Measurements from ENCODE around the gene APOL1. TPM values are rescaled to one million over a fixed set of nuclear protein-coding genes. Genes with fewer than 3 reads are reported as not detected.
A peak's percentile ranks its signal among the peaks of the same experiment; 100 is the strongest.
"Not testable (repeated sequence)": the region's sequence is repeated elsewhere in the genome, so short reads cannot be mapped to it uniquely, and the experiment has no call there.

Gene APOL1
- total RNA-seq, 1 donor from 2014 or later: 92.8 TPM

- Histone ChIP-seq H3K27ac (peak overlapping the region; percentile 83), H3K9me3 (no peaks in the 10 kb centered on the region), H3K27me3 (no peaks in the 10 kb centered on the region), H3K36me3 (peaks cover 14% of the 10 kb centered on the region), H3K4me1 (peaks cover 36% of the 10 kb centered on the region), H3K4me3 (peak overlapping the region; percentile 50)
- intact Hi-C loops (cut with DNase I): no loop called here
- peak; percentile 10 for ATAC-seq
- DNase-seq: no peak
- TF ChIP-seq CTCF (IDR thresholded peaks at IDR 0.05): no peak
Measured at GRCh38 chr22:36253523-36254490, 874 bp downstream of the APOL1 start.

GRCh38 chr22:36255572-36255971, 2.6 kb downstream of the APOL1 start:
- H3K27ac ChIP-seq: peak overlapping the region; percentile 83
- H3K4me3 ChIP-seq; ATAC-seq; H3K27me3 ChIP-seq; intact Hi-C loops (cut with DNase I); H3K9me3 ChIP-seq; DNase-seq: not testable (repeated sequence)
- H3K36me3 ChIP-seq: peaks cover 19% of the 10 kb centered on the region
- peaks cover 47% of the 10 kb centered on the region for H3K4me1 ChIP-seq

- Histone ChIP-seq H3K9me3 (no peaks in the 10 kb centered on the region), H3K4me1 (peaks cover 47% of the 10 kb centered on the region), H3K4me3 (no peak overlapping the region), H3K36me3 (peaks cover 24% of the 10 kb centered on the region), H3K27ac (no peak overlapping the region), H3K27me3 (no peaks in the 10 kb centered on the region)
- TF ChIP-seq CTCF (IDR thresholded peaks at IDR 0.05): no peak
- no peak for DNase-seq
- no peak for ATAC-seq
- intact Hi-C loops (cut with DNase I): no loop called here
Measured at GRCh38 chr22:36256478-36256877, 3.5 kb downstream of the APOL1 start.

- intact Hi-C loops (cut with DNase I): no loop called here
- Histone ChIP-seq H3K27me3 (no peaks in the 10 kb centered on the region), H3K36me3 (peaks cover 33% of the 10 kb centered on the region), H3K27ac (no peak overlapping the region), H3K9me3 (no peaks in the 10 kb centered on the region), H3K4me3 (no peak overlapping the region), H3K4me1 (peaks cover 47% of the 10 kb centered on the region)
- TF ChIP-seq CTCF (IDR thresholded peaks at IDR 0.05): no peak
- ATAC-seq (no peak), DNase-seq (no peak)
Measured at GRCh38 chr22:36257308-36257707, 4.4 kb downstream of the APOL1 start.

GRCh38 chr22:36257948-36258670, 5.2 kb downstream of the APOL1 start:
- Histone ChIP-seq H3K4me1 (peaks cover 42% of the 10 kb centered on the region), H3K4me3 (no peak overlapping the region), H3K9me3 (no peaks in the 10 kb centered on the region), H3K36me3 (peaks cover 33% of the 10 kb centered on the region), H3K27ac (peak overlapping the region; percentile 68), H3K27me3 (no peaks in the 10 kb centered on the region)
- ATAC-seq: no peak
- intact Hi-C loops (cut with DNase I): no loop called here
- no peak for DNase-seq
- TF ChIP-seq CTCF (IDR thresholded peaks at IDR 0.05): no peak

Data from upper lobe of right lung (tissue), 1 donor.